ENCODE results near the gene ADPRHL1. TPM values are rescaled to one million over a fixed set of nuclear protein-coding genes. Genes with fewer than 3 reads are reported as not detected.

ADPRHL1 gene
- total RNA-seq, 1 experiment from 2014 or later = 2.7 TPM

DNA sequence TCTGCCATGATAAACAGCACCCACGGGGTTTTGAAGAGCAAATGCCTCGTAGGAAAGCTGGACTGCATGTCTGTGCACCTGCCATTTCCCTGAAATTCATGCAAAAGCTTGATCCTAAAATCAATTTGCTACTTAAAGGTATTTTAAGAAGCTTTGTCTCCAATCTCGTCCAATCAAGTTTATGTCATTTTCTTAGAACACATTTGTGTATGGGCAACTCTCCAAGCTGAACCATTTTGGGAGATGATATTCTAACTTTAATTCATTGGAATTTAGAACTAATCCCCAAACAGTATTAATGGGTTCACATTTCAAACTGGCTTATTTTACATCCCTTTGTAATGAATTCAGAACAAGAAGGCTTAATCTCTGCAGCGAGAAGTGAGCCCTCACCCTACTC, 822 bp downstream of the ADPRHL1 start:
- H3K4me3 Mint-ChIP-seq = no peak overlapping the region
- peaks cover 23 to 53% (median 40%) of the 10 kb centered on the region in 3 experiments for H3K36me3 Mint-ChIP-seq (ENCODE audit: insufficient read depth in 1 of 3, low read depth in 3 of 3)
- no CpG with 5 or more reads among the region's 4 CpGs for WGBS (ENCODE audit: extremely low coverage, insufficient read length, low lambda C conversion rate)

More for the DNA sequence above, 822 bp downstream of the ADPRHL1 start:
- no peak overlapping the region for H2BK20ac ChIP-seq (ENCODE audit: low read depth, low read length, poor library complexity, severe bottlenecking)
- no peak overlapping the region for H2BK120ac ChIP-seq (ENCODE audit: low read depth, low read length, poor library complexity, severe bottlenecking)
- H3K23ac ChIP-seq (ENCODE audit: insufficient read length, low read depth, low read length) = no peak overlapping the region
- H3K4me1 ChIP-seq (ENCODE audit: insufficient read depth, low read length) = no peaks in the 10 kb centered on the region
- H3K56ac ChIP-seq (ENCODE audit: insufficient read length, low read depth, low read length) = no peak overlapping the region
- H3T11ph ChIP-seq (ENCODE audit: low read length) = no peak overlapping the region
- H3K9me3 Mint-ChIP-seq = peaks cover 0 to 1% of the 10 kb centered on the region in 2 experiments; a peak in 1 of 5 replicates
- H4K91ac ChIP-seq (ENCODE audit: insufficient read length, low read depth, low read length) = no peak overlapping the region
- H4K20me1 ChIP-seq (ENCODE audit: control insufficient read depth, insufficient read depth, insufficient read length) = no peaks in the 10 kb centered on the region
- no peaks in the 10 kb centered on the region for H3K23me2 ChIP-seq (ENCODE audit: insufficient read length, low read depth, low read length, poor library complexity, severe bottlenecking)
- peaks cover 2 to 11% of the 10 kb centered on the region in 2 experiments; a peak in 3 of 4 replicates for H3K4me1 Mint-ChIP-seq
- H2BK5ac ChIP-seq (ENCODE audit: insufficient read length, low read length) = no peak overlapping the region
- no peaks in the 10 kb centered on the region for H3K9me3 ChIP-seq (ENCODE audit: control insufficient read depth, low read depth, low read length)
- TF ChIP-seq, protein P1, sequence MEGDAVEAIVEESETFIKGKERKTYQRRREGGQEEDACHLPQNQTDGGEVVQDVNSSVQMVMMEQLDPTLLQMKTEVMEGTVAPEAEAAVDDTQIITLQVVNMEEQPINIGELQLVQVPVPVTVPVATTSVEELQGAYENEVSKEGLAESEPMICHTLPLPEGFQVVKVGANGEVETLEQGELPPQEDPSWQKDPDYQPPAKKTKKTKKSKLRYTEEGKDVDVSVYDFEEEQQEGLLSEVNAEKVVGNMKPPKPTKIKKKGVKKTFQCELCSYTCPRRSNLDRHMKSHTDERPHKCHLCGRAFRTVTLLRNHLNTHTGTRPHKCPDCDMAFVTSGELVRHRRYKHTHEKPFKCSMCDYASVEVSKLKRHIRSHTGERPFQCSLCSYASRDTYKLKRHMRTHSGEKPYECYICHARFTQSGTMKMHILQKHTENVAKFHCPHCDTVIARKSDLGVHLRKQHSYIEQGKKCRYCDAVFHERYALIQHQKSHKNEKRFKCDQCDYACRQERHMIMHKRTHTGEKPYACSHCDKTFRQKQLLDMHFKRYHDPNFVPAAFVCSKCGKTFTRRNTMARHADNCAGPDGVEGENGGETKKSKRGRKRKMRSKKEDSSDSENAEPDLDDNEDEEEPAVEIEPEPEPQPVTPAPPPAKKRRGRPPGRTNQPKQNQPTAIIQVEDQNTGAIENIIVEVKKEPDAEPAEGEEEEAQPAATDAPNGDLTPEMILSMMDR (conservative IDR thresholded peaks at IDR 0.05) = no peak
- H3K9ac ChIP-seq (ENCODE audit: extremely low read depth, insufficient read length, low read length) = no peak overlapping the region
- no peak overlapping the region for H3K14ac ChIP-seq (ENCODE audit: insufficient read depth, low read length)
- H4K8ac ChIP-seq (replicated peaks; ENCODE audit: insufficient read length, low read depth, low read length) = no peak overlapping the region
- no peak overlapping the region for H3K27ac ChIP-seq (ENCODE audit: insufficient read length, low read depth, low read length)
- no peak overlapping the region for H2AK5ac ChIP-seq (ENCODE audit: insufficient read length, low read length)
- no peaks in the 10 kb centered on the region for H3K79me1 ChIP-seq (ENCODE audit: insufficient read depth, low read depth, low read length, poor library complexity, severe bottlenecking)
- H2AFZ ChIP-seq (ENCODE audit: low read length) = no peak overlapping the region
- peak overlapping the region in 1 of 3 experiments; percentile 22; a peak in 1 of 7 replicates for H3K27ac Mint-ChIP-seq
- H4K5ac ChIP-seq (ENCODE audit: insufficient read length, low read depth, low read length) = no peak overlapping the region
- H3K4me2 ChIP-seq (ENCODE audit: insufficient read depth, insufficient read length, low read length) = no peak overlapping the region
- peaks cover 2% of the 10 kb centered on the region; the same call in 1 of the 2 replicates for H3K27me3 Mint-ChIP-seq (ENCODE audit: low read depth)
- no peak overlapping the region for H2BK12ac ChIP-seq (ENCODE audit: insufficient read length, low read depth, low read length)
- H3K18ac ChIP-seq (ENCODE audit: insufficient read length, low read depth, low read length) = no peak overlapping the region
- DNase-seq = no peak
- no peaks in the 10 kb centered on the region for H3K79me2 ChIP-seq (ENCODE audit: insufficient read depth, low read length)
- H3K4ac ChIP-seq (ENCODE audit: low read depth, low read length) = no peak overlapping the region
- H3K27me3 ChIP-seq (ENCODE audit: insufficient read depth, low read length) = no peaks in the 10 kb centered on the region
- H2BK15ac ChIP-seq (ENCODE audit: low read depth, low read length) = no peak overlapping the region
